GM12873 (cell line): ENCODE results near the gene CYTH3.

Experiments used
- TF ChIP-seq, protein P1 (sequence below): IDR thresholded peaks from 2 replicates; pipeline ENCODE4 v1.5.1; 2012; ENCODE audit warnings: low read depth, mild to moderate bottlenecking, moderate library complexity, low read length, control low read depth; ENCODE audit not compliant: insufficient read depth; ENCODE audit errors: missing control alignments

The CYTH3 gene

DNA sequence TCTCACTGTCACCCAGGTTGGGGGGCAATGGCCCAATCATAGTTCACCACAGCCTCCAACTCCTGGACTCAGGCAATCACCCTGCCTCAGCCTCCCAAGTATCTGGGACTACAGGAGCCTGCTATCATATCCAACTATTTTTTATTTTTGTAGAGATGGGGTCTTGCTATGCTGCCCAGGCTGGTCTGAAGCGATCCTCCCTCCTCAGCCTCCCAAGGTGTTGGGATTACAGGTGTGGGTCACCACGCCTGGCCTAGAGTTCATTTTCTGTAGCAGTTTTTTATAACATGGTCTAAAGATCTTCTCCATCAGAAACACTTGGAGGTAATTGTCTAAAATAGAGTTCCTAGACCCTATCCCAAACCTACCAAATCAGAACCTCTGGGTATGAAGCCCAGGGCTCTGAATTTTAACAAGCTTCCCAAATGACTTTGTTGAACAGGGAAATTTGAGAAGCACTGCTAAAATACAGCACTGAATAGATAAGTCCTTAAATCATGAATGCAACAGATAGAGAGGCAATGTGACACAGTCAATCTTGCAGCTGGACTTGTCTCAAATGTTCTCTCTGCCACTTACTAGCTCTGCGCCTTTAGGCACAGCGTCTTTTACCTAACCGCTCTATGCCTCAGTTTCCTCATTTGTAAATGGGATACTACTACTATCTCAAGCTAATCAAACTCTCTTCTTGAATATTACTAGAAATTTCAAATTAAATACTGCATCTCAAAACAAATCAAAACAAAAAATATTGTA, 63.7 kb downstream of the CYTH3 start:
- TF ChIP-seq, protein P1, sequence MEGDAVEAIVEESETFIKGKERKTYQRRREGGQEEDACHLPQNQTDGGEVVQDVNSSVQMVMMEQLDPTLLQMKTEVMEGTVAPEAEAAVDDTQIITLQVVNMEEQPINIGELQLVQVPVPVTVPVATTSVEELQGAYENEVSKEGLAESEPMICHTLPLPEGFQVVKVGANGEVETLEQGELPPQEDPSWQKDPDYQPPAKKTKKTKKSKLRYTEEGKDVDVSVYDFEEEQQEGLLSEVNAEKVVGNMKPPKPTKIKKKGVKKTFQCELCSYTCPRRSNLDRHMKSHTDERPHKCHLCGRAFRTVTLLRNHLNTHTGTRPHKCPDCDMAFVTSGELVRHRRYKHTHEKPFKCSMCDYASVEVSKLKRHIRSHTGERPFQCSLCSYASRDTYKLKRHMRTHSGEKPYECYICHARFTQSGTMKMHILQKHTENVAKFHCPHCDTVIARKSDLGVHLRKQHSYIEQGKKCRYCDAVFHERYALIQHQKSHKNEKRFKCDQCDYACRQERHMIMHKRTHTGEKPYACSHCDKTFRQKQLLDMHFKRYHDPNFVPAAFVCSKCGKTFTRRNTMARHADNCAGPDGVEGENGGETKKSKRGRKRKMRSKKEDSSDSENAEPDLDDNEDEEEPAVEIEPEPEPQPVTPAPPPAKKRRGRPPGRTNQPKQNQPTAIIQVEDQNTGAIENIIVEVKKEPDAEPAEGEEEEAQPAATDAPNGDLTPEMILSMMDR = no peak

DNA sequence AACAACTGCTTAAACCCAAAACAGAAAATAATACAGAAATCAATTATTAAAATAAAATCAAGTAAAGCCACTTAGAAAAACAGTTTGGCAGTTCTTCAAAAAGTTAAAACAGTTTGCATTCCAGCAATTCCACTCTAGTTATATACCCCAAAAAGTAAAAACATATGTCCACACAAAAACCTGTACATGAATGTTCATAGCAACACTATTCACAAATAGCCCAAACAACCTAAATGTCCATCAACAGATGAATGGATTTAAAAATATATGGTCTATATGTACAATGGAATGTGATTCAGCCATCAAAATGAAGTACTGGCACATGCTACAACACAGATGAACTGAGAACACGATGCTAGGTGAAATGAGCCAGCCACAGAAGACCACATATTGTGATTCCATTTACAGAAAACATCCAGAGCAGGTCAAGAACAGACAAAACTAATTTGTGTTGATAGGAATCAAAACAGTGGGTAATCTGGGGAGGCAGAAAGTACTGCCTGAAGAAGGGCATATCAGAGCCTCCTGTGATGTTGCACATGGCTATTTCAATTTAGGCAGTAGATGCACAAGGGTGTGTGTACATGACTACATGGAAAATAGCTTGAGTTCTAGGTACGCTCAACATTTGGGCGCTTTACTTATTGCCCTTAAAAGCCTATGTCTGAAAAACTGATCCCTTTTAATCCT, 66.3 kb downstream of the CYTH3 start:
- TF ChIP-seq, protein P1 = no peak

DNA sequence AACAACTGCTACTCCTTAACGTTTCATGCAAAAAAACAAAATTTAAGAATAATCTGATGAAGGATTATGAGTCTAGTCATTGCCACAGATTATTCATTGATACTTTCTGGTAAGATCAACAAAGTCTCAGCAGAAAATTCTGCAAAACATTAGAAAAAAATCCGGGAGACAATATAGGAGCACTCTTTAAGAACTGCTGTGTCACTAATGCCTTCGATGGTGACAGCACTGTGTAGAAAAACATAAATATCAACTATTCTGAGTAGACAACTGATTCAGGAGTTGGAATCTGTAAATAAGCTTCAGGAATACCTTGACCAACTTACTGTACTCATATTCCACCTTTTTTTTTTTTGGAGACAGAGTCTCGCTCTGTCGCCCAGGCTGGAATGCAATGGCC, 69.0 kb downstream of the CYTH3 start:
- TF ChIP-seq, protein P1 = no peak

DNA sequence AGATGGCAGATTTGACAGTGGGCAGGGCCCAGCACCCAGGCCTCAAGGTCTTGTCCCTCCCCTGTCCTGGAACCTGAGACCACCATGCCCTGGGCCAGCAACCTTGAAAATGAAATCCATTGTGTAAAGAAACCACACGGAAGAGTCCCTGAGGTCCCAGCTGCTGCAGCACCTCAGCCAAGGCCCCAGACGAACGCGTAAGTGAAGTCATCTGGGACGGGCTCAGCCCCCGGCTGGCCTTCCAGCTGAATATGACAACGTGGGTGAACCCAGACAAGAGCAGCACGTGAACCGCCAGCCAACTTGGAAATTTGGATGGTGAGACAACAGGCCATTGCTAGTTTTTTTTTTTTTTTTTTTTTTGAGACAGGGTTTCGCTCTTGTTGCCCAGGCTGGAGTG, 70.3 kb downstream of the CYTH3 start:
- TF ChIP-seq, protein P1 = no peak

DNA sequence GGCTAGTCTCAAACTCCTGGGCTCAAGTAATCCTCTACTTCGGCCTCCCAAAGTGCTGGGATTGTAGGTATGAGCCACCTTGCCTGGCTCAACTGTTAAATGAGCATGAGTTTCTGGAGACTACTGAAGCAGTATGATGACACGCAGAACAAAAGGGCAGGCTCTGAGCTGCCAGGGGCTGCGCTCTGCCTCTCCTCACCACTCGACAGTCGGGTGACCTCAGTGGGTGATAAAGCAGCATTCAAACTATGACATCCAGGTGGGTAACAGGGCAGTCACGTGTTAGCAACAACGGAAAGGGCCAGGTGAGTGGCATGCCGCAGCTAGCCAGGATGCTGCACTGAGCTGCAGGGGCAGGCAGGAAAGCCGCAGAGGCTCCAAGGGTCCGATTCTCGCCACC, 71.5 kb downstream of the CYTH3 start:
- TF ChIP-seq, protein P1 = no peak

DNA sequence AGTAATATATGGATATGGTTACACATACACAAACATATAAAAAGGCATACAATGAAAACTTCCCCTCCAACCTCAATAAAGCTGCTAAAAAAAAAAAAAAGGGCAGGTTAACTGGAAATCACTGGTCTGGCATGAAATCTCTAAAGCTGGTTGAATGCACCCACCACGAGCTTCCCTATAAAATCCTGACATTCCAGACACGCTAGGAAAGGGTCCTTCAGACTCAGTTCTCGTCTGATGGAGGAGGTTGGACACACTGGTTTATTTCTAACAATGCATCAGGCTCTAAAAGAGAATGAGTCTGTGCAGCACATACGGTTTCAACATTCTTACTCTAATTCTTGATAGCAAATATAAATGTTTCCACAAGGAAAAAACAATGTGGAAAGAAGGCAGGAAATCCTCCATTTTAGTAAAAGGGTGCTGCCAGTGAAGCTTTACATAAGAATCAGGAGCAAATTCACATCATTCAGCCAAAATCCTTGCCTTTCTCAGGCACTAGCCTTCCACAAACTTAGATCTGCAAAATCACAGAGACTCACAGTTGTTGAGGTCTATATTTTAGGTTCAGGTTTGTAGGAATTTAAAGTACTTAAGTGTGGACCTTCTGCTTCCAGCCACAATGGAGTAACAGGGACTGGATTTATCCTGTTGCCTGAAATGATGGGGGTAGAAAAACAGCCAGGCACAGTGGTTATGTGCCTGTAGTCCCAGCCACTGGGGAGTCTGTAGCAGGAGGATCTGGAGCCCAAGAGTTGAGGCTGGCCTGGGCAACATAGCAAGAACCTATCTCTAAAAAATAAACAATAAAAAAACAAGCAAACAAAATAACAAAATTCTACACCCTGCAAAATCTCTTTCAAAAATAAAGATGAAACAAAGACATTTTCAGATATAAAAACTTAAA, 73.5 kb downstream of the CYTH3 start:
- TF ChIP-seq, protein P1 = no peak
